GM18505 (cell line): ENCODE measurements around the gene PIGS.
"Not testable (repeated sequence)": the region's sequence is repeated elsewhere in the genome, so short reads cannot be mapped to it uniquely, and the experiment has no call there.

Source experiments
- ATAC-seq: cut with Tn5 transposase; IDR thresholded peaks from one replicate; pipeline ENCODE4 v1.9.1; 2021; ENCODE audit not compliant: unreplicated experiment
- POLR2A ChIP-seq: IDR thresholded peaks from 4 replicates; pipeline ENCODE4 v1.6.1; 2011; ENCODE audit warnings: borderline replicate concordance; ENCODE audit not compliant: insufficient read depth, insufficient read length; ENCODE audit errors: extremely low read depth

The PIGS gene

DNA sequence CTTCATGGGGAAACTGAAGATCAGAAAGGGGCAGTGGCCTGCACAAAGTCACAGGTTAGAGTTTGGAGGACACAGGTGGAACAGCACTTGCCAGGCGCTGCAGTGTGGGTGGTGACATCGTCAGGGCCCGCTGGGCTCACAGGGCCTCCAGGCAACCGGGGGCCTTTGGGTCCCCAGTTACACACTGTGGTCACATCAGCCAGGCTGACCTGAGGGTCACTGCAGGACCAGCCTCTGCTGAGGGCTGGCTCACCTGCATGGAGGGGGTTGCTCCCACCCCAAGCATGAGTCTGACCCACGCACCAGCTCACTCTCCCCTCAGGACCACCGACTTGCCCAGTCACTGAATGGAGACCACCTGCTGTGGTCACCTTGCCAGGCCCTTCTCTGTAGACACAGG lies 48.1 kb downstream of the PIGS start:
- no peak for ATAC-seq
- no peak for TF ChIP-seq POLR2A

DNA sequence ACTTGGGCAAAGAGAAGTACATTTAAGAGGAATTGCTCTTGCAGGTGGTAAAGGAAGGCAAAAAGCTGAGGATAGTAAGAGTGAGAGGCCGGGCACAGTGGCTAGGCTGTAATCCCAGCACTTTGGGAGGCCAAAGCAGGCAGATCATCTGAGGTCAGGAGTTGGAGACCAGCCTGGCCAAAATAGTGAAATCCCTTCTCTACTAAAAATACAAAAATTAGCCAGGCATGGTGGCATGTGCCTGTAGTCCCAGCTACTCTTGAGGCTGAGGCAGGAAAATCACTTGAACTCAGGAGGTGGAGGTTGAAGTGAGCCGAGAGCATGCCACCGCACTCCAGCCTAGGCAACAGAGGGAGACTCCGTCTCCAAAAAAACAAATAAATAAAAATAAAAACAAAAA lies 49.0 kb downstream of the PIGS start:
- ATAC-seq, result not testable (repeated sequence)

DNA sequence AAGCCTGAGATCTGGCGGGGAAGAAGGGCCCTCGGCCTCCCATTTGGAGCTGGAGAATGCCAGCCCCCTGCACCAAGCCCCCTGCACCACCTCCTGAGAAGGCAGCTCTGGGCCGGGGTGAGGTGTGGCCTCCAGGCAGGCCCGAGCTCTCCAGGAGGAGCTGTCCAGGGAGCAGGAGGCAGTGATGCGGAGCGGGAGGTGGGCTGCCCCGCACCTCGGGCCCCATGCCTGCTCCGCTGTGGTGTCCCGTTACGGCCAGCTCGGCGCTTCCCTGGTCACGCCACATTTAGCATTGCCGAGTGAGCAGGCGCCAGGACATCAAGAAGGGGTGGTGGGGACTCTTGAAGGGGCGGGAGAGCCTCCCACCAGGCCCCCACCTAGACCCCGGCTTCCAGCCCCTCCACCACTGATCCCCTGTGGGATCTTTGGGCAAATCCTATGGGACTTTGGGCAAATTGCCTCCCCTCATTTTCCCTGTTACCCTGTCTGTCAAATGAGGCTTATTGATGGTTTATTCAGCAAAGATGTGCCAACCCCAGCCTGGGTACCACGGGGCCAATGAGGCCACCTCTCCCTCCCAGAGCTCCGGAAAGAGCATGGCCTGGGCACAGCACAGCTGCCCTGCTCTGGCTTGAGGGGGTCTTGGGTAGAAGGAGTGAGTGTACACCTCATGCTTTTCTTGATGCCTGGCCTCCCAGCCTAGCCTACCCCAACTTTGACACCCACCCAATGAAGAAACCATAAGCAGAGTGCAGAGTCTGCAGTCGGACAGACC lies 49.8 kb downstream of the PIGS start:
- no peak for TF ChIP-seq POLR2A
- no peak for ATAC-seq

DNA sequence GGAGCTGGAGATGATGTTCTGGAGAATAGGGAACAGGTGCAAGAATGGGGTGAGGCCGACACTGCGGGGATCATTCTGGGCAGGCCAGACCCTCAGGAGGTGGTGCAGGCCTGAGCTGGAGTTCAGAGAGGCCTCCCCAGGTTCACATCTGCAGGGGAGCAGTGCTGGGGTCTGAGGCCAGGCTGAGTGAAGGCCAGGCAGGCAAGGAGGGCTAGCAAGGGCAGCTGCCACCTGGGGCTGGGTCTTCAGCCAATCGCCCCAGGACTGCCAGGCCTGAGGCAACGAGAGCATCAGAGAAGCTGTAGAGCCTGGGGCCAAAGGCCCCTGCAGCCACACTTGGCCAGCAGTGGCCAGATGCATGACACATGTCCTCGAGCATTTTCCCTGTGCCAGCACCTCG lies 50.6 kb downstream of the PIGS start:
- no peak for ATAC-seq
- TF ChIP-seq POLR2A, result no peak

DNA sequence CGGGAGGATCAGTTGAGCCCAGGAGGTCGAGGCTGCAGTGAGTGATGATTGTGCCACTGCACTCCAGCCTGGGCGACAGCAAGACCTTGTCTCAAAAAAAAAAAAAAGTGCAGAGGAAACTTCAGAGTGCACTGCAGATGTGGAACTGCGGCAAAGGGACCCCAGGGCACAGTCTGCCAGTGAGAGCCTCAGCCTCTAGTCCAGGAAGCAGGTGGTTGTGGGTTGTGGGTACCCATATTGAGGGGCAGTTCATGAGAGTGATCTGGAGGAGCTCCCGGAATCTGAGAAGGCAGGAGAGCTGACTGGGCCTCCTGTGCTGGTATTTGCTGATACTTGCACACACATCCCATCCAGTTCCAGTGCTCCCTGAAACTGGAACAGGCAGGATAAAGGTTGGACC lies 52.1 kb downstream of the PIGS start:
- TF ChIP-seq POLR2A, result no peak

DNA sequence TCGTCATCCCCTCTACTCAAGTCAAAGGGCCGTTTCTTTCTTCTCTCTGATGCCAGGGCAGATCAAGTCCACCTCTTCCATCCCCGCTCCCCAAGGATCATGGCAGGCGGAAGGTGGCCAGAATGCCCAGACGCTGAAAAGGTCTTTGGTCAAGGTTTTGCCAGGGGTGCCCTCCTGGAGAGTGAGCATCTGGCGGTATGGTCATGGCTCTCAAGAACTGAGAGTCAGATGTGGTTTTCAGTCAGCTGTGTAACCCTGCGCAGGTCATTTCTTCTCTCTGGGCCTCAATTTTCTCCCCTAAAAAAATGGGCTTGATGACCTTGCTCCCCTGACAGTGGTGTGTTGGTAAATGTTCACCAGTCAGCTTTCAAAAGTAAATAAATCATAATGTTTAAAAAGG lies 52.7 kb downstream of the PIGS start:
- no peak for TF ChIP-seq POLR2A
- no peak for ATAC-seq

More for the DNA sequence above, 52.1 kb downstream of the PIGS start:
- ATAC-seq, result no peak

DNA sequence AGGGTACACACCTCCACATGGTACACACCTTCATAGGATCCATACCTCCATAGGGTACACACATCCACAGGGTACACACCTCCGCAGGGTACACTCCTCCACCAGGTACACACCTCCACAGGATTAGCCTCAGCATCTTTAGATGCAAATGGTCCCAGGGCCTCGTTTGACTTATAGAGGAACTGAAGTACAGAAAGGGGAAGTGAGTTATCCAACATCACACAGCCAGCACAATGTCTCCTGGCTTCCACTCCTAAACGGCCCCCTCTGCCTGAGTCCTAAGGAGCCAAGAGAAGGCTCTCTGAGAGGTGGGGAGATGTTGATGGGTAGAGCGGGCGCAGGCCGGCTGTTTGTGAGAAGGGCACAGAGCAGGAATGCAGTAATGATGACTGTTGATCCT lies 53.2 kb downstream of the PIGS start:
- no peak for TF ChIP-seq POLR2A
- no peak for ATAC-seq

DNA sequence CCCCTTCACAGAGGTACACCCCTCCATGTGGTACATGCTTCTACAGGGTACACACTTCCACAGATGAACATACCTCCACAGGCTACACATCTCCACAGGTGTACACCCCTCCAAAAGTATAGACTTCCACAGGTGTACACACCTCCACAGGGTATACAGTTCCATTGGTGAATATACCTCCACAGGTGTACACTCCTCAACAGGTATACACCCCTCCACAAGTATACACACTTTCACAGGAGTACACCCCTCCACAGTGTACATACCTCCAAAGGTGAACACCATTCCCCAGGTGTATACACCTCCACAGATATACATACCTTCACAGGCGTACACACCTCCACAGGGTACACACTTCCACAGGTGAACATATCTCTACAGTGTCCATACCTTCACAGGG lies 55.8 kb downstream of the PIGS start:
- TF ChIP-seq POLR2A, result no peak
- no peak for ATAC-seq

DNA sequence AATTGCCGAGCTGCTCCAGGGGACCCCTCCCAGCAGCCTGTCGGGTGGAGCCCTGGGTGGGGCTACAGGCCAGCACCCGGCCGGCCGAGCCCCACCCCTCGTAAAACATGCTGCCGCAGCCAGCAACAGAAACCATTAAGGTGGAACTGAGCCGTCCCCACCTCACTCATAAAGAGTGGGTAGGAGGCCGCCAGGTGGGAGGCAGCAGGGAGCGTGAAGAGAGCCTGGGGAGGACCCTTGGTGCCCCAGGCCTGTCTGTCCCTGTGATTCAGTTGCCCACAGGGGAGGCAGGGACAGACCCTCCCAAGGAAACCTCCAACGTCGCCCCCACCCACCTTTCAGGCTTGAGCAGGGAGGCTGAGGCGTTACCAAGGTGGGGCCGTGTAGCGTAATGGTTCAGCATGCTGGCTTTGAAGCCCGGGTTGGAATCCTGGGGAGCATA lies 56.7 kb downstream of the PIGS start:
- no peak for TF ChIP-seq POLR2A
- no peak for ATAC-seq

DNA sequence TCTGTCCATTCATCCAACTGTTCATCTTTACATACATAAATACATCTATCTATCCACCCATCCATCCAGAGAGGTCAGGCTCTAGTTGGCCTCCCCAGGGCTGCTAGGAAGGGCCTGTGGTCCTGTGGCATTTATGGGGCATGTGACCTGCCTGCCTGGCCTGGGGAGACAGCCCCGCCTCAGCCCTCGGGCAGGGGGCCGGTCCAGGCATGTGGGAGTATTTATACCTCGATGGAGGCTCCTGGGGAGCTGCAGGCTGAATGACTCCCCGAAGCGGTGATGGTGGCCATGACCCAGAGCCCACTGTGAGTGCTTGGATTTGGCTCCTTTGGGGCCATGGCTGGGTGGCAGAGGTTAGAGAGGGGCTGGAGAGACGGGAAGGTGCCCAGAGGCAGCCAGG lies 57.8 kb downstream of the PIGS start:
- no peak for ATAC-seq

DNA sequence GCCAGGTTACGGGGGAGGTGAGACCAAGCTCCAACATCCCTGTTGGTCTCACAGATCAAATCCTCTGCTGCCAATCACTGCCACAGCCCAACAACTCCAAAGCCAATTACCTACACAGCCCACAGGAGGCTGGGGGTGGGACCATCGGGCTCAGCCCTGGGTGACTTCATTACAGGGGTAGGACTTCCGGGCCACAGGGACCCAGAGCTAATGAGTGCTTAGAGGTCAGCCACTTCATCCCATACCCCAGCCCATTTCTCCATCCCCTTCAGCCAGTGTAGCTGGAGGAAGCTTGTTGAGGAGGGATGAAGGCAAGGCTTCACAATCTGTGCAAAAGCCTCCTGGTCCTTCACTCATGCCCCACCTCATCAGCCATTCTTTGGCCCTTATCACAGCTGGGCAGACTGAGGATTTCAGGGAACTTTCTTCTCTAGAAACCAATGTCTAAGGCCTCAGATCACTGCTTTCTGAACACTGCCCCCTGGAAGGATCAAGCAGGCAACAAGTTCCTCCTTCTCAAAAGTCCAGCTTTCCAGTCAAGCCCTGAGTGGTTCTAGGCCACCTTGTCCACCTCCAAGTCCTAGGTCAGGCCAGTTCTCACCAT lies 59.4 kb downstream of the PIGS start:
- no peak for TF ChIP-seq POLR2A
- ATAC-seq, result no peak

More for the DNA sequence above, 57.8 kb downstream of the PIGS start:
- no peak for TF ChIP-seq POLR2A

DNA sequence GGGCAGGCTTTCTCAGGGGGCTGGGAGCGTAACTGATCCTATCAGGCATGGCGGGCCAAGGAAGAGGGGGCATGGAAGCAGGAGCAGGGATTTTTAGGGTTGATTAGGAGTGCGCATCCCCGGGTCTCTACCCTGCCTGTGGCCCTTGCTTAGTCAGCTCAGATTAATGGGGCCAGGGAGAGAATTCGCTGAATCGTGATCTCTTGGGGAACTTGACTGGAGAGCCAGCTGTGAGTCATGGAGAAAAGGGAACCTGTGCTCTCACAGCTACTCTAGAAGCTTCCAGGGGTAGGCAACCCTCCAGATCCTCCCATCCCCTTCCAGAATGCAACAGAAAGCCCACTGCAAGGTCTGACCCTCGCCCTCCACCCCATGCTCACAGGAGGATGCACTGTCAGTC lies 61.5 kb downstream of the PIGS start:
- ATAC-seq, result no peak
- TF ChIP-seq POLR2A, result no peak

DNA sequence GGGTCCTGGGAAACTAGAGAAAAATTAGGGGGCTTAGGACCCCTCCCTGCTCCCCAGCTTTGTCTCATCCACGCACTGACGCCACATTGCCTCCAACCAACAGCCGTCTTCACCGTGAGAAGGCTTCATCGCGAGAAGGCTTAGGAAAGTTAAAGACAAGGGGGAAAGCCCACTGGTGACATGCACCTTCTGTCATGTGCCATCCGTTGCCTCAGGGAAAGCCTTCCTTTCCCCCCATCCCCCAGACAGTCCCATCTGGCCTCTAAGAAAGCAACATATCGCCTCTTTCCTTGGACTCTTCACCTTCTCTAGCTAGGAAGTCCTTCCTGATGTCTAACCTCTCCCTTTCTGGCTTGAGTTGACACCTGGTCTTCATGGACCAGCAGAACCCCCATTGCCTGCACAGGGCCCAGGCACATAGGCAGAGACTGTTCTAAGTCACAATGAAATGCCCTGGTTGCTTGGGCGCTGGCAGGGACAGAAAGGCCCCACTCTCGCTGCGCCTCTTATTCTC lies 63.1 kb downstream of the PIGS start:
- ATAC-seq, result no peak

DNA sequence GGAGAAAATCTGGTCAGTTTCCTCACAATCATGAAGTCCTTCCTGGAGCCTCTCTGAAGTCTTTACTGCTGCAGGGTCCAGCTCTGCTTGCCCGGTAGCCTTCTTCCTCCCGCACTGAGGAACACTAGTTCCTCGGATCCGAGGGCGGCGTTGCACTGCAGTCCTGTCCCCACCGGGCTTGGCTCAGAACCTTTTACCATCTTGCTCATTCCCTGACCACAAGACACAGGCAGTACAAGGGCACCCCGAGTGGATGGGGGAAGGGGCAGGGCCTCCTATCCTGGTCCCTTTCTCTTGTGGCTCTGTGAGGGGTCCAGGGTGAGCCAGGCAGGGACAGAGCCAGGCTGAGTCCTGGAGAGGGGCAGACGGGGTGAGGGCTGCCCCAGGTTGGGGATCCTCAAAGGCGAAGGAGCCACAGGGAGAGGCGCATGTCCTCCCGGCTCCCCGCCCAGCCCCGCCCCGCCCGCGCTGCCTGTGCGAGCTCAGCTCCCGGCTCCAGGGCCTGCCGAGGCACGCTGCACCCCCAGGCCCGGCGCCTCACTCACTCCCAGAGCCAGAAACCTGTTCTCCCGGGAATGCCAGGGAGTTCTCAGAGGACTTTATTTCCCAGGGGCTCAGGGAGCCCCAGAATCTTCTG lies 63.6 kb downstream of the PIGS start:
- ATAC-seq, result no peak
- TF ChIP-seq POLR2A, result no peak

More for the DNA sequence above, 63.1 kb downstream of the PIGS start:
- TF ChIP-seq POLR2A, result no peak

DNA sequence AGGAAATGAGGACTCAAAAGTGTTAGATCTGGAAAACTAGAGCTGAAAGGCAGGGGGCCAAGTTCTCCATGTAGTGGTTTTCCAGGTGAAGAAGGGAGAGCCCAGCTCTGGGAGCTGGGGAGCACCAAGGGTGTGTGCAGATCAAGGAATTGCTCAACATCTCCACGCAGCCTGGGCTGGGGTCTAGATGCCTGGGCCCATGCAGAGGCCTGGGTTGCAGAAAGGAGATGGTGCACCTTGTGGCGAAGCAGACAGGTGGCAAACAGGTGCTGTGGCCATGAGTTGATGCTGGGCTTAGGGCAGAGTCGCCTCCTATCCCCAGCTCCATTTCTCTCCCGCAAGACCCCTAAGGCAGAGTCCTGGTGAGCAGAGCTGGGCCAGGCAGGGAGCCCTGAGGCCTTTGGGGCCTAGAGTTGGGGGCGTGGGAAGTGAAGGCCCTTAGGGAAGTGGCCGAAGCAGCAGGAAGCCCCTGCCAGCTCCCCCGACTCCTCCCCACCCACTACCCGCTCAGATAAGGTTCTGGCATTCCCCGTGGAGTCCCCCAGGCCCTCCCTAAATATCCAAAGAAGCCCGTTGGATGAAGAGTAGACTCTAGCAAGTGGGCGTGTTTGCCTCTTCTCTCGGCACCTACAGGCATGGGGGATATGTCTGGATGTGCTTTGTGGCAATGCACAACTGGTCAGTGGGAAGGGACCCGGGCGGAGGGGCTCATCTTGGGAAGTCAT lies 64.4 kb downstream of the PIGS start:
- no peak for ATAC-seq
- no peak for TF ChIP-seq POLR2A
